Brain microvascular endothelial cell (primary cell): ENCODE measurements around the gene ZC3H11A.

Experiments used
- DNase-seq: peaks from one replicate; pipeline ENCODE4 v3.0.0-alpha.2; 2020
- H3K27ac ChIP-seq: fragments of 250-450 bp; sonication (Bioruptor Pico); 2 replicates; pipeline ENCODE4 v1.5.1; 2020; ENCODE audit warnings: mild to moderate bottlenecking, moderate library complexity
- H3K27me3 ChIP-seq: fragments of 250-450 bp; sonication (Bioruptor Pico); replicated peaks from 2 replicates; pipeline ENCODE4 v1.5.1; 2020; ENCODE audit warnings: mild to moderate bottlenecking
- H3K36me3 ChIP-seq: fragments of 250-450 bp; sonication (Bioruptor Pico); replicated peaks from 2 replicates; pipeline ENCODE4 v1.5.1; 2020; ENCODE audit warnings: mild to moderate bottlenecking
- H3K4me3 ChIP-seq: 2 replicates; pipeline ENCODE4 v1.5.1; 2011; ENCODE audit warnings: low read depth, mild to moderate bottlenecking, control low read depth, low read length, moderate library complexity
- in situ Hi-C: cut with HindIII; loops from 2 replicates; pipeline ENCODE4 v1.10.0; 2017; ENCODE audit warnings: low sequenced_read_pairs, low pct_ligation_motif_present
- TF ChIP-seq, protein P1 (sequence below): IDR thresholded peaks from 2 replicates; pipeline ENCODE4 v1.5.1; 2011; ENCODE audit warnings: low read depth, mild to moderate bottlenecking, moderate library complexity, low read length, control low read depth, inconsistent platforms; ENCODE audit errors: missing control alignments

Gene ZC3H11A

DNA sequence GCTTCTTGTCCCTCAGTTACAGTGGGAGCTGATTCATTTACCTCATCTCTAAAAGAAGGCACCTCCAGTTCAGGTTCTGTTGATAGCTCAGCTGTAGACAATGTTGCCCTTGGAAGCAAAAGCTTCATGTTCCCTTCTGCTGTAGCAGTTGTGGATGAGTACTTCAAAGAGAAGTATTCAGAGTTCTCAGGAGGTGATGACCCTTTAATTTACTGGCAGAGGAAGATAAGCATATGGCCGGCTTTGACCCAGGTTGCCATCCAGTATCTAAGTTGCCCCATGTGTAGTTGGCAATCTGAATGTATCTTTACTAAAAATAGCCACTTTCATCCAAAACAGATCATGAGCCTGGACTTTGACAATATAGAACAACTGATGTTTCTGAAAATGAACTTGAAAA lies 4.5 kb downstream of the ZC3H11A start:
- H3K27me3 ChIP-seq = no peaks in the 10 kb centered on the region
- in situ Hi-C loops = no loop called here
- no peak overlapping the region for H3K27ac ChIP-seq

DNA sequence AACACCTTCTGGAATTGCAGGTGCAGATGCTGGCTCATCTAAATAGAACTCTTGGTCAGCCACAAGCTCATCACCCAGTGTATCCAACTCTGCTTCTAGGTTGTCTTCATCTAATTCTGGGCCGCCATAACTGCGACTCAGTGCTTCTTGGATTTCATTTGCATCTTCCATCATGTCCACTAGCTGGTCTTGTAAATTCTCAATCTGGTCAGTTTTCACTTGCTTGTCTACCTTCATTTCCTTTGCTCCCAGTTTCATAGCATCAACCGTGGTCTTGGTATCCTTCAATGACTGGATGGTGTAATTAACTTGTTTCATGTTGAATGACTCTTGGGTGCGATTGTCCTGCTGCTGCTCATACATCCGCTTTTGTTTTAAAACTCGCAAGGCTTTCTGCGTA lies 10.3 kb downstream of the ZC3H11A start:
- Histone ChIP-seq H3K36me3 (peaks cover 27% of the 10 kb centered on the region), H3K27me3 (no peaks in the 10 kb centered on the region), H3K4me3 (no peak overlapping the region), H3K27ac (no peak overlapping the region)
- in situ Hi-C loops = no loop called here
- no peak for DNase-seq
- TF ChIP-seq, protein P1, sequence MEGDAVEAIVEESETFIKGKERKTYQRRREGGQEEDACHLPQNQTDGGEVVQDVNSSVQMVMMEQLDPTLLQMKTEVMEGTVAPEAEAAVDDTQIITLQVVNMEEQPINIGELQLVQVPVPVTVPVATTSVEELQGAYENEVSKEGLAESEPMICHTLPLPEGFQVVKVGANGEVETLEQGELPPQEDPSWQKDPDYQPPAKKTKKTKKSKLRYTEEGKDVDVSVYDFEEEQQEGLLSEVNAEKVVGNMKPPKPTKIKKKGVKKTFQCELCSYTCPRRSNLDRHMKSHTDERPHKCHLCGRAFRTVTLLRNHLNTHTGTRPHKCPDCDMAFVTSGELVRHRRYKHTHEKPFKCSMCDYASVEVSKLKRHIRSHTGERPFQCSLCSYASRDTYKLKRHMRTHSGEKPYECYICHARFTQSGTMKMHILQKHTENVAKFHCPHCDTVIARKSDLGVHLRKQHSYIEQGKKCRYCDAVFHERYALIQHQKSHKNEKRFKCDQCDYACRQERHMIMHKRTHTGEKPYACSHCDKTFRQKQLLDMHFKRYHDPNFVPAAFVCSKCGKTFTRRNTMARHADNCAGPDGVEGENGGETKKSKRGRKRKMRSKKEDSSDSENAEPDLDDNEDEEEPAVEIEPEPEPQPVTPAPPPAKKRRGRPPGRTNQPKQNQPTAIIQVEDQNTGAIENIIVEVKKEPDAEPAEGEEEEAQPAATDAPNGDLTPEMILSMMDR = no peak

More for the DNA sequence above, 4.5 kb downstream of the ZC3H11A start:
- Histone ChIP-seq H3K36me3 (peaks cover 31% of the 10 kb centered on the region), H3K4me3 (no peak overlapping the region)
- no peak for DNase-seq
- TF ChIP-seq, protein P1 = no peak

DNA sequence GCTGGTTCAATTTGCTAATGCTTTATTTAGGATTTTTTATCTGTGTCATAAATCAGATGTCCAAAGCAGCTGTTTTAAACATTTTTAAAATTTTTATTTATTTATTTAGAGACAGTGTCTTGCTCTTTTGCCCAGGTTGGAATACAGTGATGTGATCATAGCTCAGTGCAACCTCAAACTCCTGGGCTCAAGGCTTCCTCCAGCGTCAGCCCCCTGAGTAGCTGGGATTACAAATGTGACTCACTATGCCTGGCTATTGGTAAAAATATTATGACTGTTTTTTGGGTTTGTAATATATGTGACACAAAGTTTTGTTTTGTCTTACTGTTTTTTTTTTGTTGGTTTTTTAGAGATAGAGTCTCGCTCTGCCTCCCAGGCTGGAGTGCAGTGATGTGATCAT lies 11.8 kb downstream of the ZC3H11A start:
- H3K27me3 ChIP-seq = no peaks in the 10 kb centered on the region
- TF ChIP-seq, protein P1 = no peak
- H3K36me3 ChIP-seq = peaks cover 28% of the 10 kb centered on the region
- DNase-seq = peak; percentile 76
- in situ Hi-C loops = no loop called here
- H3K4me3 ChIP-seq = no peak overlapping the region
- H3K27ac ChIP-seq = peak overlapping the region; percentile 60

DNA sequence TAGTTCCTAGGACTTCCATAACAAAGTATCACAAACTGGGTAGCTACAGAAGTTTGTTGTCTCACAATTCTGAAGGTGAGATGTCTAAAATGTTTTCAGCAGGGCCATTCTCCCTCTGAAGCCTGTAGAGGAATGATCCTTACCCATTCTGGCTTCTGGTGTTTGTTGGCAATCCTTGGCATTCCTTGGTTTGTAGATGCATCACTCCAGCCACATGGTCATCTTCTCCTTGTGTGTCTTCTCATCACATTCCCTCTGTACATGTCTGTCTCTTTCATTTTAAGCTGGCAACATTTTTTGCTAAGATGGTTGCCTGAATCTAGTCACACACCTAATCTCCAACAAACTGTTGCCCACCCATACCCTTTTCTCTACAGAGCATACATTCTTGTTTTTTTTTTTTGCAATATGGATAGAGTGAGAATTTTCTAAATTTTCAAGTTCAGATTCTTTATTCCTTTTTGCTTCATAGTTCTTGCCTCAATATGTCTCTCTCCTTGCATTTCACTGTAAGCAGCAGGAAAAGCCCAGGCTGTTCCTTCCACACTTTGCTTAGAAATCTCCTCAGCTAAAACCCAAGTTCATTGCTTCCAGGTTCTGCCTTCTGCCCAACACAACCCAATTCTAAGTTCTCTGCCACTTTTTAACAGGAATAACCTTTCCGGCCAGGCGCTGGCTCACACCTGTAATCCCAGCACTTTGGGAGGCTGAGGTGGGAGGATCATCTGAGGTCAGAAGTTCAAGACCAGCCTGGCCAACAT lies 18.3 kb downstream of the ZC3H11A start:
- peaks cover 43% of the 10 kb centered on the region for H3K36me3 ChIP-seq
- TF ChIP-seq, protein P1 = no peak
- DNase-seq = no peak
- in situ Hi-C loops = no loop called here
- no peaks in the 10 kb centered on the region for H3K27me3 ChIP-seq
- no peak overlapping the region for H3K27ac ChIP-seq
- H3K4me3 ChIP-seq = no peak overlapping the region

DNA sequence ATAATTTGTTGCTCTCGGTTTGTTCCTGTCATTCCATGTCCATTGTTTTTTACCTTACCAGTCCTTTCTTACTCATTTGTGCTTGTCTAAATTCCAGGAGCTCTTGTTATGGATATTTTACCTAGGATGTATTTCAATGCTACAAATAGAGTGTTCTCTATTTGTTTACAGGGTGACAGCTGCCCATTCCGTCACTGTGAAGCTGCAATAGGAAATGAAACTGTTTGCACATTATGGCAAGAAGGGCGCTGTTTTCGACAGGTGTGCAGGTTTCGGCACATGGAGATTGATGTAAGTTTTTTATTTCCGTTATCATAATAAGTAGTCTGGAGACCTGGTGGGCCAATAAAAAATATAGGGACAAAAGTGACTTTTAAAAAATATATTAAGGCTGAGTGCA lies 23.0 kb downstream of the ZC3H11A start:
- Histone ChIP-seq H3K27me3 (no peaks in the 10 kb centered on the region), H3K4me3 (no peak overlapping the region), H3K27ac (no peak overlapping the region), H3K36me3 (peaks cover 73% of the 10 kb centered on the region)
- in situ Hi-C loops = no loop called here
- DNase-seq = no peak
- TF ChIP-seq, protein P1 = no peak

DNA sequence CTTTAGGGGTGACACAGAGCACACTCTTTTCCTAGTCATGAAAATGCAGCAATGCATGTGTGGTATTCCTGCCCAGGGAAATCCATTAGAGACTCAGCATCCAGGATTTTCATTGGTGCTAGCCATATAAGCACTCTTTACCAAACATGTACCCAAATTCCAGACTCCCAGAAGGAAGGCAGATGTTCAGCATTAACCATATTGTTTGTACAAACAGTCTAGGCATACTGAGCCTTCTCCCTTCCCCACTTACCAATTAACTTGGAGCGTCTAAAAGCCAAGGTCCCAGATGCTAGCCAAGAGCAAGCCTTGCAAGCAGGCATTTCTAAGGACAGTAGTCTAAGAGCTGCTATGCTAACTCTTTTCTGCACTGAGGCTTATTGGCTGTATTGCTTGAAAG lies 27.9 kb downstream of the ZC3H11A start:
- TF ChIP-seq, protein P1 = no peak
- no peak for DNase-seq
- H3K36me3 ChIP-seq = peaks cover 58% of the 10 kb centered on the region

More for the DNA sequence above, 27.9 kb downstream of the ZC3H11A start:
- Histone ChIP-seq H3K4me3 (no peak overlapping the region), H3K27ac (no peak overlapping the region), H3K27me3 (no peaks in the 10 kb centered on the region)
- in situ Hi-C loops = no loop called here
